ENCODE data around the gene TIMM10B.

DNA sequence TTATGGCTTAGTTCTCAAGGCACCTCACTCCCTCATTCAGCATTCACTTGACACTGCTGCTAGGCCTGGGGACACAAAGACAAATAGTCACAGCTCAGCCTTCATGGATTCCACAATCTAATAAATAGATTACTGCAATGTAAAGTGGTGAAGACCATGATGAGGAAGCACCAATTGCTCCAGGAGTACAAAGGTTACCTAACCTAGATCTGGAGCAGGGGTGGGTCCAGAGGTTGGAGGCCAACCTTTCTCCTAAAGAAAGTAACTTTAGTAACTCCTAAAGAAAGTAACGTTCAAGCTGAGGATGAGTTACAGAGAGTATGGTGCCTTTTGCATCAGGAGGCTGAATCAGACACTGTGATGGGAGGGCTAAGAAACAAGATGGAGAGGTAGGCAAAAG is 11.7 kb upstream of the TIMM10B start:
- TF ChIP-seq, protein P1, sequence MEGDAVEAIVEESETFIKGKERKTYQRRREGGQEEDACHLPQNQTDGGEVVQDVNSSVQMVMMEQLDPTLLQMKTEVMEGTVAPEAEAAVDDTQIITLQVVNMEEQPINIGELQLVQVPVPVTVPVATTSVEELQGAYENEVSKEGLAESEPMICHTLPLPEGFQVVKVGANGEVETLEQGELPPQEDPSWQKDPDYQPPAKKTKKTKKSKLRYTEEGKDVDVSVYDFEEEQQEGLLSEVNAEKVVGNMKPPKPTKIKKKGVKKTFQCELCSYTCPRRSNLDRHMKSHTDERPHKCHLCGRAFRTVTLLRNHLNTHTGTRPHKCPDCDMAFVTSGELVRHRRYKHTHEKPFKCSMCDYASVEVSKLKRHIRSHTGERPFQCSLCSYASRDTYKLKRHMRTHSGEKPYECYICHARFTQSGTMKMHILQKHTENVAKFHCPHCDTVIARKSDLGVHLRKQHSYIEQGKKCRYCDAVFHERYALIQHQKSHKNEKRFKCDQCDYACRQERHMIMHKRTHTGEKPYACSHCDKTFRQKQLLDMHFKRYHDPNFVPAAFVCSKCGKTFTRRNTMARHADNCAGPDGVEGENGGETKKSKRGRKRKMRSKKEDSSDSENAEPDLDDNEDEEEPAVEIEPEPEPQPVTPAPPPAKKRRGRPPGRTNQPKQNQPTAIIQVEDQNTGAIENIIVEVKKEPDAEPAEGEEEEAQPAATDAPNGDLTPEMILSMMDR (IDR thresholded peaks at IDR 0.05; ENCODE audit: poor library complexity), result no peak
- no peak for TF ChIP-seq EZH2phosphoT487 (IDR thresholded peaks at IDR 0.05; ENCODE audit: low read depth, severe bottlenecking, unreplicated experiment)

Measured in hepatocyte (in vitro differentiated cells).